SK-N-SH (cell line): Measurements from ENCODE around the gene PLB1. TPM values are rescaled to one million over a fixed set of nuclear protein-coding genes. Genes with fewer than 3 reads are reported as not detected.

Experiments used
- CTCF ChIA-PET: fragments of 300-600, 350-600 bp; formaldehyde crosslinking; extraction: SDS; loops from one replicate; lab custom pipeline; 2021; lab: Yijun Ruan, JAX
- POLR2A ChIA-PET: fragments of 350-600 bp; sonication (Branson Sonifier 250); formaldehyde crosslinking; extraction: SDS; loops from one replicate; lab custom pipeline; 2020; ENCODE audit warnings: antibody characterized with exemption, inconsistent platforms; lab: Yijun Ruan, JAX
- DNase-seq: peaks from one replicate; pipeline ENCODE4 v3.0.0; 2012
- H2AFZ ChIP-seq: fragments of 200-600 bp; sonication (generic); 2 replicates; pipeline ENCODE4 v1.8.1; 2016; ENCODE audit warnings: antibody characterized with exemption, mild to moderate bottlenecking, low read depth
- H3F3A ChIP-seq: fragments of 200-600 bp; sonication (generic); replicated peaks from 2 replicates; pipeline ENCODE3; 2016; ENCODE audit warnings: antibody characterized with exemption, mild to moderate bottlenecking; ENCODE audit not compliant: insufficient read depth
- H3K27ac ChIP-seq, 2 experiments: fragments of 200-500 bp in 1 of 2; fragments of 200-600 bp in 1 of 2; sonication (Bioruptor generic) in 1 of 2; sonication (generic), shearing (Covaris generic) in 1 of 2; 2 replicates each; pipeline versions ENCODE4 v1.5.1 to v1.6.1; 2014 to 2016; ENCODE audit warnings: low read depth in 2 of 2, inconsistent platforms in 1 of 2, low read length in 1 of 2, mild to moderate bottlenecking in 1 of 2, mixed read lengths in 1 of 2
- H3K27me3 ChIP-seq: fragments of 200-600 bp; sonication (generic), shearing (Covaris generic); 2 replicates; pipeline ENCODE4 v1.6.1; 2016; ENCODE audit warnings: mixed run types; ENCODE audit not compliant: insufficient read depth
- H3K36me3 ChIP-seq, 2 experiments: fragments of 200-500 bp in 1 of 2; fragments of 200-600 bp in 1 of 2; sonication (Bioruptor generic) in 1 of 2; sonication (generic) in 1 of 2; replicated peaks in 1 of 2; 2 replicates each; pipeline versions ENCODE3 to v1.5.1; 2014 to 2016; ENCODE audit warnings: low read length in 1 of 2, mild to moderate bottlenecking in 1 of 2; ENCODE audit not compliant: insufficient read depth in 2 of 2, control insufficient read depth in 1 of 2
- H3K4me1 ChIP-seq, 2 experiments: fragments of 200-500 bp in 1 of 2; fragments of 200-600 bp in 1 of 2; sonication (Bioruptor generic) in 1 of 2; sonication (generic), shearing (Covaris generic) in 1 of 2; 2 replicates each; pipeline versions ENCODE4 v1.5.1 to v1.6.1; 2014 to 2016; ENCODE audit warnings: low read depth in 1 of 2, low read length in 1 of 2, mixed run types in 1 of 2; ENCODE audit not compliant: insufficient read depth in 2 of 2, control insufficient read depth in 1 of 2
- H3K4me2 ChIP-seq: fragments of 200-600 bp; sonication (generic), shearing (Covaris generic); 2 replicates; pipeline ENCODE4 v1.6.1; 2017; ENCODE audit warnings: mixed run types
- H3K4me3 ChIP-seq, 2 experiments: fragments of 200-500 bp in 1 of 2; fragments of 200-600 bp in 1 of 2; sonication (Bioruptor generic) in 1 of 2; sonication (generic), shearing (Covaris generic) in 1 of 2; 2 replicates each; pipeline versions ENCODE4 v1.5.1 to v1.8.1; 2014 to 2016; ENCODE audit warnings: low read depth in 2 of 2, inconsistent platforms in 1 of 2, low read length in 1 of 2, mild to moderate bottlenecking in 1 of 2, mixed read lengths in 1 of 2, moderate library complexity in 1 of 2
- H3K79me2 ChIP-seq: fragments of 200-600 bp; sonication (generic); 2 replicates; pipeline ENCODE4 v1.8.1; 2017; ENCODE audit warnings: mild to moderate bottlenecking; ENCODE audit not compliant: insufficient read depth
- H3K9ac ChIP-seq: fragments of 200-600 bp; sonication (generic); 2 replicates; pipeline ENCODE4 v1.6.1; 2017; ENCODE audit warnings: mixed run types
- H3K9me2 ChIP-seq: fragments of 200-600 bp; sonication (generic); 2 replicates; pipeline ENCODE4 v1.6.1; 2017; ENCODE audit warnings: mixed run types
- H3K9me3 ChIP-seq: fragments of 200-600 bp; sonication (generic); 2 replicates; pipeline ENCODE4 v1.6.1; 2017; ENCODE audit warnings: mixed run types, mild to moderate bottlenecking, moderate library complexity
- H4K20me1 ChIP-seq: fragments of 200-600 bp; sonication (generic); 2 replicates; pipeline ENCODE4 v1.6.1; 2017; ENCODE audit warnings: mild to moderate bottlenecking, mixed run types; ENCODE audit not compliant: insufficient read depth
- CTCF ChIP-seq: fragments of 200-600 bp; sonication (generic); IDR thresholded peaks from 2 replicates; pipeline ENCODE4 v1.6.1; 2017; ENCODE audit warnings: antibody characterized with exemption, mild to moderate bottlenecking, moderate library complexity
- EZH2phosphoT487 ChIP-seq: fragments of 200-600 bp; sonication (generic); IDR thresholded peaks from 2 replicates; pipeline ENCODE4 v1.6.1; 2017; ENCODE audit warnings: low read depth, mixed run types, mild to moderate bottlenecking, antibody characterized with exemption, moderate library complexity, borderline replicate concordance
- FOSL2 ChIP-seq: IDR thresholded peaks from 2 replicates; pipeline ENCODE4 v1.4.0; 2012; ENCODE audit warnings: low read depth, mild to moderate bottlenecking, moderate library complexity, borderline replicate concordance
- FOXM1 ChIP-seq: IDR thresholded peaks from 2 replicates; pipeline ENCODE4 v1.4.0; 2012; ENCODE audit warnings: low read depth, mild to moderate bottlenecking
- GABPA ChIP-seq: IDR thresholded peaks from 2 replicates; pipeline ENCODE4 v1.4.0; 2012; ENCODE audit warnings: low read depth, mild to moderate bottlenecking
- GATA2 ChIP-seq: sonication (generic); formaldehyde crosslinking; IDR thresholded peaks from 2 replicates; pipeline ENCODE4 v1.5.0; 2020; ENCODE audit warnings: mild to moderate bottlenecking, missing genetic modification reagents
- IRF3 ChIP-seq: fragments of 150-350 bp; IDR thresholded peaks from 2 replicates; pipeline ENCODE4 v1.6.1; 2016; ENCODE audit warnings: mild to moderate bottlenecking, low read depth, low read length
- JUND ChIP-seq: IDR thresholded peaks from 2 replicates; pipeline ENCODE4 v1.4.0; 2012
- MAX ChIP-seq: IDR thresholded peaks from 2 replicates; pipeline ENCODE4 v1.4.0; 2012; ENCODE audit warnings: low read depth
- MEF2A ChIP-seq: IDR thresholded peaks from 2 replicates; pipeline ENCODE4 v1.4.0; 2012; ENCODE audit warnings: low read depth, borderline replicate concordance
- MXI1 ChIP-seq: IDR thresholded peaks from 2 replicates; pipeline ENCODE4 v1.6.1; 2012; ENCODE audit warnings: mild to moderate bottlenecking, low read depth, low read length, improper control_type of control experiment
- NFIC ChIP-seq: IDR thresholded peaks from 2 replicates; pipeline ENCODE4 v1.4.0; 2012; ENCODE audit warnings: borderline replicate concordance
- NRF1 ChIP-seq: IDR thresholded peaks from 2 replicates; pipeline ENCODE4 v1.6.1; 2012; ENCODE audit warnings: low read depth, mild to moderate bottlenecking, low read length
- POLR2AphosphoS5 ChIP-seq: IDR thresholded peaks from 2 replicates; pipeline ENCODE4 v1.6.1; 2012; ENCODE audit warnings: low read depth, low read length
- RAD21 ChIP-seq: IDR thresholded peaks from 2 replicates; pipeline ENCODE4 v1.6.1; 2012; ENCODE audit warnings: mild to moderate bottlenecking, low read length
- RCOR1 ChIP-seq: fragments of 150-350 bp; IDR thresholded peaks from 2 replicates; pipeline ENCODE4 v1.6.1; 2017; ENCODE audit warnings: antibody characterized with exemption, low read length
- RFX5 ChIP-seq: IDR thresholded peaks from 2 replicates; pipeline ENCODE4 v1.6.1; 2012; ENCODE audit warnings: mild to moderate bottlenecking, improper control_type of control experiment, low read length
- SIN3A ChIP-seq: IDR thresholded peaks from 2 replicates; pipeline ENCODE4 v1.6.1; 2012; ENCODE audit warnings: low read depth, mild to moderate bottlenecking, low read length, moderate library complexity, borderline replicate concordance
- TAF1 ChIP-seq: IDR thresholded peaks from 2 replicates; pipeline ENCODE4 v1.6.1; 2012; ENCODE audit warnings: low read depth, mild to moderate bottlenecking, low read length, moderate library complexity, borderline replicate concordance
- YY1 ChIP-seq: IDR thresholded peaks from 2 replicates; pipeline ENCODE4 v1.4.0; 2012; ENCODE audit warnings: low read depth, mild to moderate bottlenecking
- ZBTB33 ChIP-seq: IDR thresholded peaks from 2 replicates; pipeline ENCODE4 v1.4.0; 2012; ENCODE audit warnings: low read depth, borderline replicate concordance
- whole genome bisulfite sequencing: methylation state at CpG from one replicate; pipeline ENCODE4 v1.1.6; 2017; ENCODE audit warnings: low lambda C conversion rate; 5-methylcytosine and 5-hydroxymethylcytosine counted together
- polyA plus RNA-seq, 3 experiments: library from polyadenylated mRNA; depleted of rRNA; stranded (reverse); fragments of >200 nt; gene quantifications; 2 replicates each; pipeline ENCODE4 v1.2.3, GENCODE V29; 2012

The PLB1 gene
- polyA plus RNA-seq, 1 of the 3 experiments (the other 2 are of a cell fraction), result 0.10 TPM

GRCh38 chr2:28532399-28532798 lies 36.5 kb downstream of the PLB1 start (continued):
- no peak for TF ChIP-seq FOSL2
- no peak for TF ChIP-seq MEF2A
- no peak for TF ChIP-seq NFIC
- TF ChIP-seq POLR2AphosphoS5, result no peak
- no peak for TF ChIP-seq CTCF
- TF ChIP-seq NRF1, result no peak

- 77% methylated on average over 6 of the region's 6 CpGs for WGBS
- H3F3A ChIP-seq, result no peaks in the 10 kb centered on the region
- H3K79me2 ChIP-seq, result no peaks in the 10 kb centered on the region
- no peaks in the 10 kb centered on the region for H3K9me2 ChIP-seq
- peaks cover 11% of the 10 kb centered on the region; the same call in 1 of the 2 replicates for H3K27me3 ChIP-seq
- H3K4me2 ChIP-seq, result no peak overlapping the region
- DNase-seq, result no peak
- H4K20me1 ChIP-seq, result no peaks in the 10 kb centered on the region
- H3K27ac ChIP-seq, result no peak overlapping the region
- no peak for TF ChIP-seq RFX5
- no peak for TF ChIP-seq MXI1
- TF ChIP-seq NFIC, result no peak
- TF ChIP-seq FOSL2, result no peak
- no peak for TF ChIP-seq MAX
- no peak for TF ChIP-seq TAF1
- TF ChIP-seq RCOR1, result no peak
- no peak for TF ChIP-seq YY1
- no peak for TF ChIP-seq POLR2AphosphoS5
- TF ChIP-seq RAD21, result no peak
- TF ChIP-seq GABPA, result no peak
- TF ChIP-seq ZBTB33, result no peak
- no peak for TF ChIP-seq MEF2A
- no peak for TF ChIP-seq IRF3
- TF ChIP-seq FOXM1, result no peak
- TF ChIP-seq EZH2phosphoT487, result no peak
- no peak for TF ChIP-seq SIN3A
- no peak for TF ChIP-seq GATA2 (CRISPR knock-in tag)
- no peak for TF ChIP-seq JUND
- TF ChIP-seq CTCF, result no peak
- H2AFZ ChIP-seq, result no peak overlapping the region
- H3K4me3 ChIP-seq, result no peak overlapping the region
- H3K4me1 ChIP-seq, result peaks cover 0 to 2% of the 10 kb centered on the region in 2 experiments; a peak in 1 of 4 replicates
- H3K9me3 ChIP-seq, result no peaks in the 10 kb centered on the region
- ChIA-PET CTCF (interaction anchor here (0.8 kb wide), 2 partner anchors 25 to 33 kb away, joined by 3 to 4 read pairs; no protein-coding TSS in a partner anchor), POLR2A (no interaction called here)
- no peak overlapping the region for H3K9ac ChIP-seq
- no peaks in the 10 kb centered on the region for H3K36me3 ChIP-seq
These were observed 37.3 kb downstream of the PLB1 start for GRCh38 chr2:28533044-28533680.
